ENCODE measurements around the gene SNAP47. TPM values are rescaled to one million over a fixed set of nuclear protein-coding genes. Genes with fewer than 3 reads are reported as not detected.

The SNAP47 gene
- total RNA-seq, 1 donor = 51.4 TPM

- Histone ChIP-seq H3K4me3 (ENCODE audit: insufficient read depth, low read length) (no peak overlapping the region), H3K27ac (ENCODE audit: low read depth, low read length) (no peak overlapping the region), H3K27me3 (ENCODE audit: insufficient read depth, low read length) (peaks cover 14% of the 10 kb centered on the region), H3K4me1 (ENCODE audit: insufficient read depth, low read length) (peaks cover 21% of the 10 kb centered on the region), H4K20me1 (ENCODE audit: insufficient read depth, low read length) (no peaks in the 10 kb centered on the region), H3K36me3 (ENCODE audit: insufficient read depth, low read length) (no peaks in the 10 kb centered on the region), H2AFZ (ENCODE audit: low read length) (no peak overlapping the region), H3K79me2 (ENCODE audit: insufficient read depth, low read length) (no peaks in the 10 kb centered on the region), H3K9me3 (ENCODE audit: low read depth, low read length) (no peaks in the 10 kb centered on the region), H3K4me2 (ENCODE audit: insufficient read depth, low read length) (no peak overlapping the region)
- no peak for TF ChIP-seq CTCF (IDR thresholded peaks at IDR 0.05; ENCODE audit: extremely low read depth, low read depth, low read length)
- DNase-seq (ENCODE audit: insufficient read length, low spot score, missing footprints) = no peak
Measured at GRCh38 chr1:227791425-227792143, 56.3 kb downstream of the SNAP47 start.

- peaks cover 16% of the 10 kb centered on the region for H3K4me1 ChIP-seq (ENCODE audit: insufficient read depth, low read length)
- H3K79me2 ChIP-seq (ENCODE audit: insufficient read depth, low read length) = no peaks in the 10 kb centered on the region
- H2AFZ ChIP-seq (ENCODE audit: low read length) = no peak overlapping the region
- H3K27ac ChIP-seq (ENCODE audit: low read depth, low read length) = no peak overlapping the region
- H3K27me3 ChIP-seq (ENCODE audit: insufficient read depth, low read length) = peaks cover 5% of the 10 kb centered on the region
- no peaks in the 10 kb centered on the region for H3K9me3 ChIP-seq (ENCODE audit: low read depth, low read length)
- no peaks in the 10 kb centered on the region for H4K20me1 ChIP-seq (ENCODE audit: insufficient read depth, low read length)
- no peak overlapping the region for H3K4me2 ChIP-seq (ENCODE audit: insufficient read depth, low read length)
- TF ChIP-seq CTCF (IDR thresholded peaks at IDR 0.05; ENCODE audit: extremely low read depth, low read depth, low read length) = peak; percentile 6
- no peak overlapping the region for H3K4me3 ChIP-seq (ENCODE audit: insufficient read depth, low read length)
- no peaks in the 10 kb centered on the region for H3K36me3 ChIP-seq (ENCODE audit: insufficient read depth, low read length)
- DNase-seq (ENCODE audit: insufficient read length, low spot score, missing footprints) = no peak
Measured at GRCh38 chr1:227792216-227793078, 57.2 kb downstream of the SNAP47 start.

- H3K27ac ChIP-seq (ENCODE audit: low read depth, low read length) = no peak overlapping the region
- peaks cover 16% of the 10 kb centered on the region for H3K4me1 ChIP-seq (ENCODE audit: insufficient read depth, low read length)
- TF ChIP-seq CTCF (IDR thresholded peaks at IDR 0.05; ENCODE audit: extremely low read depth, low read depth, low read length) = no peak
- H3K4me3 ChIP-seq (ENCODE audit: insufficient read depth, low read length) = no peak overlapping the region
- peak overlapping the region; percentile 22 for H2AFZ ChIP-seq (ENCODE audit: low read length)
- H3K4me2 ChIP-seq (ENCODE audit: insufficient read depth, low read length) = peak overlapping the region; percentile 60
- no peaks in the 10 kb centered on the region for H3K79me2 ChIP-seq (ENCODE audit: insufficient read depth, low read length)
- DNase-seq (ENCODE audit: insufficient read length, low spot score, missing footprints) = no peak
- H4K20me1 ChIP-seq (ENCODE audit: insufficient read depth, low read length) = no peaks in the 10 kb centered on the region
- H3K9me3 ChIP-seq (ENCODE audit: low read depth, low read length) = no peaks in the 10 kb centered on the region
- peaks cover 5% of the 10 kb centered on the region for H3K27me3 ChIP-seq (ENCODE audit: insufficient read depth, low read length)
- H3K36me3 ChIP-seq (ENCODE audit: insufficient read depth, low read length) = no peaks in the 10 kb centered on the region
Measured at GRCh38 chr1:227793079-227793947, 58.1 kb downstream of the SNAP47 start.

Data from osteoblast (primary cell).